Psoas muscle (tissue), 8 donors: ENCODE measurements around the gene MAGEA8. TPM values are rescaled to one million over a fixed set of nuclear protein-coding genes. Genes with fewer than 3 reads are reported as not detected.

Experiments
- ATAC-seq, 4 donors: fragments of 200-7000 bp; cut with Tn5 transposase; one replicate each; pipeline ENCODE4 v1.9.1; 2020; ENCODE audit warnings: moderate library complexity in 3 of 4, mild to moderate bottlenecking in 2 of 4
- DNase-seq, 2 donors: peaks; one replicate each; pipeline ENCODE4 v3.0.0-alpha.2; 2020
- H3K27ac ChIP-seq: fragments of 200-600 bp; one replicate; pipeline ENCODE4 v1.8.0; 2022
- H3K27me3 ChIP-seq, 3 donors: fragments of 200-600 bp in 1 of 3; one replicate each; pipeline versions ENCODE4 v1.6.1 to v1.8.0; 2013 to 2022; ENCODE audit warnings: low read length in 2 of 3, mild to moderate bottlenecking in 2 of 3, moderate library complexity in 1 of 3; ENCODE audit not compliant: insufficient read depth in 3 of 3
- H3K36me3 ChIP-seq, 2 donors: fragments of 200-600 bp in 1 of 2; one replicate each; pipeline versions ENCODE4 v1.6.1 to v1.8.0; 2013 to 2022; ENCODE audit warnings: low read depth in 1 of 2, mild to moderate bottlenecking in 1 of 2, moderate library complexity in 1 of 2; ENCODE audit not compliant: insufficient read depth in 1 of 2
- H3K4me1 ChIP-seq: fragments of 200-600 bp; one replicate; pipeline ENCODE4 v1.8.0; 2022
- H3K4me3 ChIP-seq: fragments of 200-600 bp; one replicate; pipeline ENCODE4 v1.8.0; 2022; ENCODE audit warnings: mild to moderate bottlenecking
- H3K9me3 ChIP-seq: fragments of 200-600 bp; one replicate; pipeline ENCODE4 v1.8.0; 2022
- CTCF ChIP-seq: fragments of 200-600 bp; IDR thresholded peaks from one replicate; pipeline ENCODE4 v1.8.0; 2022; ENCODE audit warnings: antibody characterized with exemption
- WGBS, 3 donors: extraction: QIAGEN DNeasy Blood & Tissue Kit; methylation state at CpG; one replicate each; pipeline versions ENCODE4 v1.1.6 to v1.1.7; 2013; 5-methylcytosine and 5-hydroxymethylcytosine counted together
- intact Hi-C, 2 donors: fragments of 100-400 bp; cut with DNase I; formaldehyde crosslinking; loops; one replicate each; pipeline versions ENCODE4 v1.11.0 to v1.14.2; 2022
- polyA plus RNA-seq, 3 donors: library from polyadenylated mRNA; stranded (reverse); fragments of 200-250 nt; gene quantifications; one replicate each; pipeline ENCODE4 v1.2.3, GENCODE V29; 2013
- total RNA-seq, 4 donors: library from RNA; stranded (reverse); fragmentation: NEBNext Ultra II Directional in 2 of 4; extraction: Animal tissue kit (Norgen Biotek cat#: 25700) in 2 of 4; gene quantifications; one replicate each; pipeline versions ENCODE4 v1.2.1 to v1.2.4, GENCODE V29; 2021 to 2023
- donor health status: healthy with polysubstance abuse.
- donor health status: DM: no; HTN: no; CAD: no; lungs with moderate emphysema.
- donor health status: Bipolar disorder and iron deficiency.
- donor health status: healthy.
- donor health status: DM: yes; HTN: yes; CAD: no.
- donor health status: DM: no; HTN: no; CAD: no.
- donor health status: DM: no; HTN: no; CAD: no.
- donor health status: DM: yes; HTN: yes; CAD: no.

The MAGEA8 gene
- total and polyA plus RNA-seq, 7 donors = not detected

- intact Hi-C loops = no loop called here
- no peak overlapping the region for H3K27ac ChIP-seq
- H3K27me3 ChIP-seq = no peaks in the 10 kb centered on the region
- H3K4me1 ChIP-seq = no peaks in the 10 kb centered on the region
- TF ChIP-seq CTCF = no peak
- ATAC-seq (no peak), DNase-seq (no peak)
- H3K4me3 ChIP-seq = no peak overlapping the region
- H3K36me3 ChIP-seq = no peaks in the 10 kb centered on the region
- no peaks in the 10 kb centered on the region for H3K9me3 ChIP-seq
These were observed 29.1 kb upstream of the MAGEA8 start for GRCh38 chrX:149851864-149852263.

- DNase-seq (no peak), ATAC-seq (no peak)
- TF ChIP-seq CTCF = no peak
- Histone ChIP-seq H3K27me3 (no peaks in the 10 kb centered on the region), H3K4me3 (no peak overlapping the region), H3K36me3 (no peaks in the 10 kb centered on the region), H3K4me1 (no peaks in the 10 kb centered on the region), H3K27ac (no peak overlapping the region), H3K9me3 (no peaks in the 10 kb centered on the region)
- WGBS, 3 donors = 52 to 65% (median 60%) methylated on average over 2 of the region's 2 CpGs
- intact Hi-C loops = no loop called here
These were observed 27.1 kb upstream of the MAGEA8 start for GRCh38 chrX:149853925-149854324.

GRCh38 chrX:149858592-149858991 lies 22.4 kb upstream of the MAGEA8 start:
- no peaks in the 10 kb centered on the region for H3K9me3 ChIP-seq
- no peak for ATAC-seq
- no peaks in the 10 kb centered on the region for H3K27me3 ChIP-seq
- H3K4me1 ChIP-seq = no peaks in the 10 kb centered on the region
- intact Hi-C loops = no loop called here
- no peak for TF ChIP-seq CTCF
- WGBS, 3 donors = 86 to 92% (median 87%) methylated on average over 6 of the region's 6 CpGs
- H3K36me3 ChIP-seq = no peaks in the 10 kb centered on the region
- H3K27ac ChIP-seq = no peak overlapping the region
- H3K4me3 ChIP-seq = no peak overlapping the region
- DNase-seq = no peak

- TF ChIP-seq CTCF = no peak
- H3K4me1 ChIP-seq = no peaks in the 10 kb centered on the region
- intact Hi-C loops = no loop called here
- no peaks in the 10 kb centered on the region for H3K36me3 ChIP-seq
- DNase-seq (no peak), ATAC-seq (no peak)
- H3K9me3 ChIP-seq = no peaks in the 10 kb centered on the region
- H3K27ac ChIP-seq = no peak overlapping the region
- no peak overlapping the region for H3K4me3 ChIP-seq
- no peaks in the 10 kb centered on the region for H3K27me3 ChIP-seq
These were observed 20.5 kb upstream of the MAGEA8 start for GRCh38 chrX:149860445-149860844.

- no peaks in the 10 kb centered on the region for H3K36me3 ChIP-seq
- DNase-seq (no peak), ATAC-seq (no peak)
- H3K27ac ChIP-seq = no peak overlapping the region
- no peaks in the 10 kb centered on the region for H3K9me3 ChIP-seq
- TF ChIP-seq CTCF = no peak
- no peaks in the 10 kb centered on the region for H3K27me3 ChIP-seq
- H3K4me1 ChIP-seq = no peaks in the 10 kb centered on the region
- 89 to 97% (median 93%) methylated on average over 2 of the region's 2 CpGs for WGBS, 3 donors
- intact Hi-C loops = no loop called here
- no peak overlapping the region for H3K4me3 ChIP-seq
These were observed 15.6 kb upstream of the MAGEA8 start for GRCh38 chrX:149865390-149865789.
